T-cell (primary cell): ENCODE measurements around the gene GNB5. TPM values are rescaled to one million over a fixed set of nuclear protein-coding genes. Genes with fewer than 3 reads are reported as not detected.

Source experiments
- ATAC-seq, 4 experiments: fragments of 200-7000 bp in 3 of 4; fragments of 150-1000 bp in 1 of 4; cut with Tn5 transposase; replicated peaks in 1 of 4; 1 replicate in 3 of 4; 2 replicates in 1 of 4; pipeline ENCODE4 v1.10.0; 2021; ENCODE audit warnings: moderate library complexity in 3 of 4, mild to moderate bottlenecking in 2 of 4, moderate number of reproducible peaks in 1 of 4
- CTCF ChIA-PET, 2 donors: fragments of 300-600 bp; sonication (Branson Sonifier 250); formaldehyde crosslinking; loops; one replicate each; lab custom pipeline; 2022; ENCODE audit warnings: antibody characterized with exemption in 2 of 2; lab: Charles Lee
- POLR2A ChIA-PET, 2 donors: fragments of 300-600 bp; sonication (Branson Sonifier 250); formaldehyde crosslinking; loops; one replicate each; lab custom pipeline; 2022; ENCODE audit warnings: antibody characterized with exemption in 2 of 2; lab: Charles Lee
- DNase-seq, 35 experiments: peaks; one replicate each; pipeline versions ENCODE4 v3.0.0 to v3.0.0-alpha.2; 2013 to 2023
- H3K27ac ChIP-seq: one replicate; pipeline ENCODE4 v1.5.1; 2013; ENCODE audit warnings: low read length
- H3K27me3 ChIP-seq, 2 experiments: replicated peaks in 1 of 2; 1 replicate in 1 of 2; 2 replicates in 1 of 2; pipeline versions ENCODE4 v1.6.1 to v1.7.0; 2013; ENCODE audit warnings: low read length in 1 of 2, mixed read lengths in 1 of 2; ENCODE audit not compliant: control insufficient read depth in 2 of 2, insufficient read depth in 2 of 2; ENCODE audit errors: extremely low read depth in 1 of 2
- H3K36me3 ChIP-seq, 2 donors: 1 replicate in 1 of 2; 2 replicates in 1 of 2; pipeline versions ENCODE4 v1.6.1 to v1.7.0; 2013; ENCODE audit warnings: low read length in 1 of 2; ENCODE audit not compliant: control insufficient read depth in 2 of 2, insufficient read depth in 1 of 2; ENCODE audit errors: extremely low read depth in 1 of 2
- H3K4me1 ChIP-seq, 2 experiments: 1 replicate in 1 of 2; 2 replicates in 1 of 2; pipeline versions ENCODE4 v1.6.1 to v1.7.0; 2013; ENCODE audit warnings: low read length in 2 of 2, mixed read lengths in 1 of 2; ENCODE audit not compliant: insufficient read depth in 2 of 2, control insufficient read depth in 1 of 2; ENCODE audit errors: extremely low read depth in 1 of 2
- H3K4me3 ChIP-seq, 2 donors: 1 replicate in 1 of 2; 2 replicates in 1 of 2; pipeline versions ENCODE4 v1.5.1 to v1.7.0; 2013; ENCODE audit warnings: mild to moderate bottlenecking in 2 of 2, low read length in 1 of 2, moderate library complexity in 1 of 2; ENCODE audit not compliant: control insufficient read depth in 1 of 2; ENCODE audit errors: extremely low read depth in 1 of 2
- H3K9me3 ChIP-seq: 2 replicates; pipeline ENCODE4 v1.7.0; 2013
- H3K27ac Mint-ChIP-seq, 2 donors: one replicate each; pipeline ENCODE4 v1.8.0; 2020 to 2021; ENCODE audit warnings: mild to moderate bottlenecking in 2 of 2, mixed read lengths in 2 of 2
- H3K27me3 Mint-ChIP-seq, 2 donors: one replicate each; pipeline ENCODE4 v1.8.0; 2021 to 2022; ENCODE audit warnings: mixed read lengths in 2 of 2
- H3K36me3 Mint-ChIP-seq: one replicate; pipeline ENCODE4 v1.8.0; 2021; ENCODE audit warnings: mixed read lengths
- H3K4me1 Mint-ChIP-seq, 3 donors: one replicate each; pipeline ENCODE4 v1.8.0; 2020 to 2022; ENCODE audit warnings: mixed read lengths in 3 of 3, mild to moderate bottlenecking in 1 of 3
- H3K4me3 Mint-ChIP-seq, 3 donors: one replicate each; pipeline ENCODE4 v1.8.0; 2020 to 2022; ENCODE audit warnings: mild to moderate bottlenecking in 3 of 3, mixed read lengths in 3 of 3, moderate library complexity in 3 of 3
- H3K9me3 Mint-ChIP-seq, 3 donors: one replicate each; pipeline ENCODE4 v1.8.0; 2020 to 2022; ENCODE audit warnings: mixed read lengths in 3 of 3
- WGBS: methylation state at CpG from one replicate; pipeline ENCODE4 v1.1.5; 2013; ENCODE audit warnings: missing lambda C conversion rate; ENCODE audit not compliant: insufficient coverage; 5-methylcytosine and 5-hydroxymethylcytosine counted together
- total RNA-seq, 35 experiments: library from RNA in 6 of 35; stranded (reverse) in 6 of 35; fragments of 120-200 nt in 1 of 35; gene quantifications; one replicate each; pipeline versions ENCODE4 v1.2.1 to v1.2.4 and lab custom pipeline; 2013 to 2026

GNB5 gene
- total RNA-seq, 5 donors from 2014 or later (not counting 1 experiment from before 2014, with no cell fraction given), result 39.7 to 74.4 (median 54.7) TPM

DNA sequence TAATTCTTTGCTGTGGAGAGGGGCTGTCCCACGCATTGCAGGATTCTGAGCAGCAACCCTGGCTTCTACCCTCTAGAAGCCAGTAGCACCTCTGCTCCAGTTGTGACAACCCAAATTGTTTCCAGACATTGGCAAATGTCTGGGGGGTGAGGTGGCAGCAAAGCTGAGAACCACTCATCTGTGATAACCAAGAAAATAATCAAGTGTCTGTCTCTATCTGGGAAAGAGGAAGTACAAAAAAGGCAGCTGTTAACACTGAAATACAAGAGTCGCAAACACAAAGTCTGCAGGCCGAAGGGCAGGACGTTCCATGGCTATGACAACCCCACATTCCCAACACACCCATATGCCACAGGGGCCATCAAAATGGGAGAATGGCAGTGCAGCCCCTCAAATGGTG is 42.2 kb upstream of the GNB5 start:
- 56% methylated on average over 3 of the region's 4 CpGs for WGBS
- Histone ChIP-seq H3K9me3 (no peaks in the 10 kb centered on the region), H3K4me1 (peaks cover 26 to 35% of the 10 kb centered on the region in 2 experiments)

GRCh38 chr15:52232327-52232726 is 41.1 kb upstream of the GNB5 start:
- Histone ChIP-seq H3K36me3 (no peaks in the 10 kb centered on the region), H3K27me3 (no peaks in the 10 kb centered on the region), H3K9me3 (no peaks in the 10 kb centered on the region), H3K27ac (peak overlapping the region; percentile 4), H3K4me1 (peaks cover 26 to 35% of the 10 kb centered on the region in 2 experiments), H3K4me3 (no peak overlapping the region)
- H3K27ac Mint-ChIP-seq, result peak overlapping the region; percentile 58 to 79
- H3K9me3 Mint-ChIP-seq, result no peaks in the 10 kb centered on the region
- WGBS, result no CpG with 5 or more reads among the region's 1 CpG
- H3K27me3 Mint-ChIP-seq, result no peaks in the 10 kb centered on the region
- DNase-seq, result no peak
- H3K4me1 Mint-ChIP-seq, result peaks cover 39 to 51% (median 46%) of the 10 kb centered on the region in 3 donors
- H3K36me3 Mint-ChIP-seq, result no peaks in the 10 kb centered on the region
- POLR2A ChIA-PET, result interaction anchor here in 1 of 2 donors (0.5 to 1.1 kb wide), 4 partner anchors 9 to 378 kb away, joined by 3 to 8 read pairs (median 4); no protein-coding TSS in a partner anchor
- peak overlapping the region in 1 of 3 donors; percentile 58 for H3K4me3 Mint-ChIP-seq
- CTCF ChIA-PET, result interaction anchor here in 1 of 2 donors (0.5 to 1.0 kb wide), 4 partner anchors 9 to 113 kb away, joined by 3 to 5 read pairs (median 3); no protein-coding TSS in a partner anchor
- no peak for ATAC-seq

More for the DNA sequence above, 42.2 kb upstream of the GNB5 start:
- ChIA-PET CTCF (interaction anchor here in 1 of 2 donors (0.6 kb wide), 1 partner anchor 278 kb away, joined by 3 read pairs; no protein-coding TSS in a partner anchor), POLR2A (no interaction called here)
- Mint-ChIP-seq H3K27me3 (no peaks in the 10 kb centered on the region), H3K27ac (peak overlapping the region; percentile 98 to 99), H3K9me3 (no peaks in the 10 kb centered on the region), H3K36me3 (no peaks in the 10 kb centered on the region), H3K4me3 (peak overlapping the region in 1 of 3 donors; percentile 66), H3K4me1 (peaks cover 39 to 53% (median 46%) of the 10 kb centered on the region in 3 donors)
- ATAC-seq, result no peak
- DNase-seq, result no peak
- Histone ChIP-seq H3K27ac (peak overlapping the region; percentile 75), H3K27me3 (no peaks in the 10 kb centered on the region), H3K4me3 (no peak overlapping the region), H3K36me3 (no peaks in the 10 kb centered on the region)

- H3K27ac ChIP-seq, result no peak overlapping the region
- no peaks in the 10 kb centered on the region for H3K27me3 Mint-ChIP-seq
- ChIA-PET CTCF (interaction anchor here in 1 of 2 donors (0.7 kb wide), 1 partner anchor 548 kb away, joined by 3 read pairs; no protein-coding TSS in a partner anchor), POLR2A (interaction anchor here in 1 of 2 donors (0.7 kb wide), 1 partner anchor 492 kb away, joined by 4 read pairs; no protein-coding TSS in a partner anchor)
- no peak overlapping the region for H3K4me3 ChIP-seq
- H3K9me3 Mint-ChIP-seq, result no peaks in the 10 kb centered on the region
- H3K4me1 ChIP-seq, result peaks cover 18 to 24% of the 10 kb centered on the region in 2 experiments
- no peak for ATAC-seq
- no peaks in the 10 kb centered on the region for H3K27me3 ChIP-seq
- DNase-seq, result no peak
- no peaks in the 10 kb centered on the region for H3K9me3 ChIP-seq
- no peak overlapping the region for H3K27ac Mint-ChIP-seq
- WGBS, result no CpG with 5 or more reads among the region's 1 CpG
- H3K36me3 Mint-ChIP-seq, result no peaks in the 10 kb centered on the region
- H3K4me3 Mint-ChIP-seq, result no peak overlapping the region
- peaks cover 27 to 35% (median 33%) of the 10 kb centered on the region in 3 donors for H3K4me1 Mint-ChIP-seq
- no peaks in the 10 kb centered on the region for H3K36me3 ChIP-seq
Observed at GRCh38 chr15:52230073-52230472, 38.9 kb upstream of the GNB5 start.

DNA sequence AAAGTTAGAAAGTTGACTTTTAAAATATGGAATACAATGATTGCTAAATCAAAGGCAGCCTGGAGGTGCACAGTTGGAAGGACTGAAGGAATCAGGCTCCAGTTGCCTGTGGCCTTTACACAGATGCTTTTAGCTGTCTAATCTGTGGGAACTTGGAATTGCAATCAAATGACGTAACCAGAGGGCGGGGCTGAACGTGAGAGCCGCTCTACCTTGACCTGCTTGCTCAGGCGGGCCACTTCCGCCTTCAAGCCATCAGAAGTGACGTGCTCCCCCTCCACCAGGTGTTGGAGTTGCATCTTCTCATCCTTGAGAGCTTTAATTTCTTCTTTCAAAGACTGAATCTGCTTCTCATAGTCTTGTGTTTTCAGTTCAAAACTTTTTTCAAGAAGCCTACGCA is 37.7 kb upstream of the GNB5 start:
- Histone ChIP-seq H3K4me1 (peaks cover 8 to 14% of the 10 kb centered on the region in 2 experiments), H3K27ac (peak overlapping the region; percentile 12), H3K27me3 (no peaks in the 10 kb centered on the region), H3K9me3 (no peaks in the 10 kb centered on the region), H3K4me3 (no peak overlapping the region), H3K36me3 (no peaks in the 10 kb centered on the region)
- ATAC-seq (no peak), DNase-seq (peak in 2 of 35 experiments; percentile 8 to 35)
- Mint-ChIP-seq H3K27me3 (no peaks in the 10 kb centered on the region), H3K9me3 (no peaks in the 10 kb centered on the region), H3K4me1 (peaks cover 16 to 24% (median 23%) of the 10 kb centered on the region in 3 donors), H3K27ac (no peak overlapping the region), H3K4me3 (no peak overlapping the region), H3K36me3 (no peaks in the 10 kb centered on the region)
- 96% methylated on average over 6 of the region's 8 CpGs for WGBS
- ChIA-PET CTCF (interaction anchor here (0.6 to 2.8 kb wide), 7 partner anchors 12 to 507 kb away, joined by 3 to 19 read pairs (median 4); no protein-coding TSS in a partner anchor), POLR2A (interaction anchor here in 1 of 2 donors (1.1 kb wide), 1 partner anchor 23 kb away, joined by 4 read pairs; no protein-coding TSS in a partner anchor)

- H3K9me3 Mint-ChIP-seq, result no peaks in the 10 kb centered on the region
- H3K4me1 Mint-ChIP-seq, result peaks cover 11 to 21% (median 15%) of the 10 kb centered on the region in 3 donors
- H3K9me3 ChIP-seq, result no peaks in the 10 kb centered on the region
- H3K27ac Mint-ChIP-seq, result no peak overlapping the region
- DNase-seq (peak; percentile 34 to 86 (median 59)), ATAC-seq (peak; percentile 97 to 99 (median 98))
- no peak overlapping the region for H3K27ac ChIP-seq
- WGBS, result 0% methylated on average over 1 of the region's 5 CpGs
- H3K27me3 ChIP-seq, result no peaks in the 10 kb centered on the region
- no peaks in the 10 kb centered on the region for H3K36me3 Mint-ChIP-seq
- H3K4me3 ChIP-seq, result no peak overlapping the region
- H3K27me3 Mint-ChIP-seq, result no peaks in the 10 kb centered on the region
- H3K36me3 ChIP-seq, result no peaks in the 10 kb centered on the region
- ChIA-PET POLR2A (interaction anchor here (0.6 to 0.8 kb wide), 3 partner anchors 19 to 74 kb away, joined by 4 to 7 read pairs (median 4); no protein-coding TSS in a partner anchor), CTCF (interaction anchor here (0.6 to 2.8 kb wide), 26 partner anchors 8 to 507 kb away, joined by 3 to 19 read pairs (median 4); no protein-coding TSS in a partner anchor)
- H3K4me1 ChIP-seq, result peaks cover 3 to 6% of the 10 kb centered on the region in 2 experiments
- H3K4me3 Mint-ChIP-seq, result no peak overlapping the region
Observed at GRCh38 chr15:52227456-52227855, 36.3 kb upstream of the GNB5 start.

GRCh38 chr15:52225230-52225629 is 34.0 kb upstream of the GNB5 start:
- no peaks in the 10 kb centered on the region for H3K27me3 Mint-ChIP-seq
- 85% methylated on average over 7 of the region's 8 CpGs for WGBS
- POLR2A ChIA-PET, result interaction anchor here (0.6 to 1.2 kb wide), 3 partner anchors 17 to 337 kb away, joined by 3 to 5 read pairs (median 3); no protein-coding TSS in a partner anchor
- Histone ChIP-seq H3K4me3 (no peak overlapping the region), H3K36me3 (no peaks in the 10 kb centered on the region), H3K4me1 (peaks cover 17% of the 10 kb centered on the region in 2 experiments), H3K27me3 (no peaks in the 10 kb centered on the region), H3K9me3 (no peaks in the 10 kb centered on the region), H3K27ac (no peak overlapping the region)
- no peak overlapping the region for H3K27ac Mint-ChIP-seq
- H3K4me1 Mint-ChIP-seq, result peaks cover 22 to 28% (median 22%) of the 10 kb centered on the region in 3 donors
- DNase-seq (no peak), ATAC-seq (no peak)
- no peaks in the 10 kb centered on the region for H3K36me3 Mint-ChIP-seq
- CTCF ChIA-PET, result interaction anchor here (0.7 to 2.7 kb wide), 9 partner anchors 11 to 440 kb away, joined by 3 to 8 read pairs (median 4); no protein-coding TSS in a partner anchor
- no peaks in the 10 kb centered on the region for H3K9me3 Mint-ChIP-seq
- H3K4me3 Mint-ChIP-seq, result no peak overlapping the region
